Immature natural killer cell (primary cell): ENCODE measurements around the gene TRAK2. TPM values are rescaled to one million over a fixed set of nuclear protein-coding genes. Genes with fewer than 3 reads are reported as not detected.
"Not testable (repeated sequence)": the region's sequence is repeated elsewhere in the genome, so short reads cannot be mapped to it uniquely, and the experiment has no call there.

Experiments used
- DNase-seq, 3 donors: peaks; one replicate each; pipeline ENCODE4 v3.0.0; 2022; ENCODE audit warnings: mixed read lengths in 1 of 3
- H3K27ac Mint-ChIP-seq, 6 donors: one replicate each; pipeline ENCODE4 v1.8.0; 2020; ENCODE audit warnings: mixed read lengths in 6 of 6, mild to moderate bottlenecking in 5 of 6, inconsistent platforms in 4 of 6, moderate library complexity in 3 of 6
- H3K27me3 Mint-ChIP-seq, 3 donors: one replicate each; pipeline ENCODE4 v1.8.0; 2020 to 2021; ENCODE audit warnings: low read depth in 3 of 3, mild to moderate bottlenecking in 3 of 3, mixed read lengths in 3 of 3, moderate library complexity in 3 of 3, inconsistent platforms in 1 of 3
- H3K36me3 Mint-ChIP-seq, 3 donors: one replicate each; pipeline ENCODE4 v1.8.0; 2020; ENCODE audit warnings: mixed read lengths in 3 of 3, inconsistent platforms in 2 of 3, mild to moderate bottlenecking in 2 of 3
- H3K4me1 Mint-ChIP-seq, 2 donors: one replicate each; pipeline ENCODE4 v1.8.0; 2020; ENCODE audit warnings: inconsistent platforms in 2 of 2, mild to moderate bottlenecking in 2 of 2, mixed read lengths in 2 of 2, moderate library complexity in 1 of 2
- H3K4me3 Mint-ChIP-seq, 5 donors: one replicate each; pipeline ENCODE4 v1.8.0; 2020; ENCODE audit warnings: mild to moderate bottlenecking in 5 of 5, mixed read lengths in 5 of 5, inconsistent platforms in 3 of 5, moderate library complexity in 3 of 5
- H3K9me3 Mint-ChIP-seq, 6 donors: one replicate each; pipeline ENCODE4 v1.8.0; 2020; ENCODE audit warnings: mild to moderate bottlenecking in 6 of 6, mixed read lengths in 6 of 6, inconsistent platforms in 4 of 6, moderate library complexity in 3 of 6
- polyA plus RNA-seq, 3 donors: library from polyadenylated mRNA; unstranded; fragments of 300-500 nt; fragmentation: Illumina TruSeq; gene quantifications; one replicate each; pipeline ENCODE4 v1.2.3, GENCODE V29; 2021

The TRAK2 gene
- polyA plus RNA-seq, 3 donors from 2014 or later: 14.4 to 35.7 (median 18.7) TPM

- H3K27ac Mint-ChIP-seq: no peak overlapping the region
- H3K36me3 Mint-ChIP-seq: peaks cover 0 to 14% (median 0%) of the 10 kb centered on the region in 3 donors
- no peak overlapping the region for H3K4me3 Mint-ChIP-seq
- no peak for DNase-seq
- H3K9me3 Mint-ChIP-seq: no peaks in the 10 kb centered on the region
- H3K27me3 Mint-ChIP-seq: no peaks in the 10 kb centered on the region
- H3K4me1 Mint-ChIP-seq: peaks cover 4 to 22% of the 10 kb centered on the region in 2 donors
Measured at GRCh38 chr2:201440182-201440581, 11.1 kb downstream of the TRAK2 start.

GRCh38 chr2:201439336-201439922, 11.8 kb downstream of the TRAK2 start:
- peaks cover 5 to 24% of the 10 kb centered on the region in 2 donors for H3K4me1 Mint-ChIP-seq
- H3K9me3 Mint-ChIP-seq, H3K4me3 Mint-ChIP-seq, H3K27ac Mint-ChIP-seq, H3K27me3 Mint-ChIP-seq, DNase-seq: not testable (repeated sequence)
- peaks cover 0 to 14% (median 0%) of the 10 kb centered on the region in 3 donors for H3K36me3 Mint-ChIP-seq

- Mint-ChIP-seq H3K27me3 (no peaks in the 10 kb centered on the region), H3K27ac (no peak overlapping the region), H3K9me3 (no peaks in the 10 kb centered on the region), H3K4me3 (no peak overlapping the region), H3K36me3 (peaks cover 0 to 14% (median 0%) of the 10 kb centered on the region in 3 donors), H3K4me1 (peaks cover 36 to 57% of the 10 kb centered on the region in 2 donors)
- no peak for DNase-seq
Measured at GRCh38 chr2:201436141-201436540, 15.1 kb downstream of the TRAK2 start.

GRCh38 chr2:201433394-201433995, 17.8 kb downstream of the TRAK2 start:
- H3K4me1 Mint-ChIP-seq: peaks cover 36 to 59% of the 10 kb centered on the region in 2 donors

GRCh38 chr2:201432621-201433393, 18.5 kb downstream of the TRAK2 start:
- no peaks in the 10 kb centered on the region for H3K9me3 Mint-ChIP-seq
- H3K27ac Mint-ChIP-seq: peak overlapping the region in 4 of 6 donors; percentile 36 to 85 (median 58)
- H3K4me1 Mint-ChIP-seq: peaks cover 36 to 58% of the 10 kb centered on the region in 2 donors
- H3K4me3 Mint-ChIP-seq: peak overlapping the region in 4 of 5 donors; percentile 14 to 44 (median 34)
- no peaks in the 10 kb centered on the region for H3K27me3 Mint-ChIP-seq
- peaks cover 0 to 5% (median 3%) of the 10 kb centered on the region in 3 donors for H3K36me3 Mint-ChIP-seq
- no peak for DNase-seq

More at GRCh38 chr2:201433394-201433995, 17.8 kb downstream of the TRAK2 start:
- H3K36me3 Mint-ChIP-seq: peaks cover 0 to 8% (median 3%) of the 10 kb centered on the region in 3 donors
- DNase-seq: no peak
- H3K9me3 Mint-ChIP-seq: no peaks in the 10 kb centered on the region
- H3K4me3 Mint-ChIP-seq: peak overlapping the region; percentile 6 to 39 (median 30)
- H3K27ac Mint-ChIP-seq: peak overlapping the region in 5 of 6 donors; percentile 37 to 68 (median 60)
- no peaks in the 10 kb centered on the region for H3K27me3 Mint-ChIP-seq

GRCh38 chr2:201432038-201432620, 19.1 kb downstream of the TRAK2 start:
- Mint-ChIP-seq H3K4me1 (peaks cover 36 to 52% of the 10 kb centered on the region in 2 donors), H3K36me3 (peaks cover 0 to 5% (median 3%) of the 10 kb centered on the region in 3 donors), H3K27me3 (no peaks in the 10 kb centered on the region), H3K27ac (peak overlapping the region; percentile 32 to 85 (median 54)), H3K9me3 (no peaks in the 10 kb centered on the region), H3K4me3 (peak overlapping the region; percentile 2 to 39 (median 25))
- DNase-seq: peak in 1 of 3 donors; percentile 16

GRCh38 chr2:201430839-201431238, 20.4 kb downstream of the TRAK2 start:
- peaks cover 0 to 5% (median 3%) of the 10 kb centered on the region in 3 donors for H3K36me3 Mint-ChIP-seq
- peaks cover 36 to 51% of the 10 kb centered on the region in 2 donors for H3K4me1 Mint-ChIP-seq
- no peaks in the 10 kb centered on the region for H3K9me3 Mint-ChIP-seq
- DNase-seq: no peak
- no peaks in the 10 kb centered on the region for H3K27me3 Mint-ChIP-seq
- H3K4me3 Mint-ChIP-seq: no peak overlapping the region
- H3K27ac Mint-ChIP-seq: no peak overlapping the region

- H3K27ac Mint-ChIP-seq, H3K27me3 Mint-ChIP-seq, DNase-seq, H3K9me3 Mint-ChIP-seq, H3K36me3 Mint-ChIP-seq, H3K4me3 Mint-ChIP-seq: not testable (repeated sequence)
- H3K4me1 Mint-ChIP-seq: peaks cover 36 to 48% of the 10 kb centered on the region in 2 donors
Measured at GRCh38 chr2:201430322-201430721, 20.9 kb downstream of the TRAK2 start.

GRCh38 chr2:201429835-201430234, 21.4 kb downstream of the TRAK2 start:
- H3K27ac Mint-ChIP-seq, H3K4me3 Mint-ChIP-seq, H3K9me3 Mint-ChIP-seq, DNase-seq, H3K36me3 Mint-ChIP-seq, H3K27me3 Mint-ChIP-seq: not testable (repeated sequence)
- peaks cover 33 to 44% of the 10 kb centered on the region in 2 donors for H3K4me1 Mint-ChIP-seq

- peaks cover 26 to 38% of the 10 kb centered on the region in 2 donors for H3K4me1 Mint-ChIP-seq
Measured at GRCh38 chr2:201428366-201428765, 22.9 kb downstream of the TRAK2 start.

GRCh38 chr2:201425952-201426351, 25.3 kb downstream of the TRAK2 start:
- no peak for DNase-seq
- peaks cover 16 to 35% of the 10 kb centered on the region in 2 donors for H3K4me1 Mint-ChIP-seq
- H3K27ac Mint-ChIP-seq: no peak overlapping the region

More at GRCh38 chr2:201428366-201428765, 22.9 kb downstream of the TRAK2 start:
- H3K27me3 Mint-ChIP-seq, DNase-seq, H3K27ac Mint-ChIP-seq, H3K4me3 Mint-ChIP-seq, H3K9me3 Mint-ChIP-seq, H3K36me3 Mint-ChIP-seq: not testable (repeated sequence)

GRCh38 chr2:201420442-201421113, 30.7 kb downstream of the TRAK2 start:
- H3K4me1 Mint-ChIP-seq: peaks cover 15 to 40% of the 10 kb centered on the region in 2 donors
- DNase-seq: no peak
- peaks cover 0 to 6% (median 3%) of the 10 kb centered on the region in 3 donors for H3K36me3 Mint-ChIP-seq
- no peaks in the 10 kb centered on the region for H3K9me3 Mint-ChIP-seq
- H3K27ac Mint-ChIP-seq: peak overlapping the region in 2 of 6 donors; percentile 10 to 70
- H3K4me3 Mint-ChIP-seq: no peak overlapping the region
- H3K27me3 Mint-ChIP-seq: peaks cover 0 to 1% (median 0%) of the 10 kb centered on the region in 3 donors

More at GRCh38 chr2:201425952-201426351, 25.3 kb downstream of the TRAK2 start:
- H3K36me3 Mint-ChIP-seq: peaks cover 0 to 5% (median 3%) of the 10 kb centered on the region in 3 donors
- no peak overlapping the region for H3K4me3 Mint-ChIP-seq
- H3K9me3 Mint-ChIP-seq: no peaks in the 10 kb centered on the region
- peaks cover 0 to 1% (median 0%) of the 10 kb centered on the region in 3 donors for H3K27me3 Mint-ChIP-seq

- Mint-ChIP-seq H3K4me3 (no peak overlapping the region), H3K9me3 (no peaks in the 10 kb centered on the region), H3K36me3 (peaks cover 0 to 6% (median 3%) of the 10 kb centered on the region in 3 donors), H3K4me1 (peaks cover 15 to 40% of the 10 kb centered on the region in 2 donors), H3K27me3 (peaks cover 0 to 1% (median 0%) of the 10 kb centered on the region in 3 donors), H3K27ac (peak overlapping the region in 2 of 6 donors; percentile 6 to 55)
- DNase-seq: no peak
Measured at GRCh38 chr2:201419986-201420385, 31.3 kb downstream of the TRAK2 start.
